Posterior vena cava (tissue), 2 donors: ENCODE measurements around the gene FAM135A. TPM values are rescaled to one million over a fixed set of nuclear protein-coding genes. Genes with fewer than 3 reads are reported as not detected.

ENCODE experiments used
- DNase-seq: peaks from one replicate; pipeline ENCODE4 v3.0.0-alpha.2; 2020; ENCODE audit warnings: low spot score
- intact Hi-C, 2 donors: fragments of 100-400 bp; cut with DNase I; formaldehyde crosslinking; loops; one replicate each; pipeline versions ENCODE4 v1.14.1 to v1.14.2; 2022 to 2023
- long read RNA-seq, 2 donors: library from polyadenylated mRNA; unstranded; transcript quantifications; one replicate each; pipeline ENCODE4 v2.0.0, GENCODE V29; 2020 to 2021
- total RNA-seq, 2 donors: library from RNA; stranded (reverse); fragmentation: NEBNext Ultra II Directional; extraction: Animal tissue kit (Norgen Biotek cat#: 25700); gene quantifications; one replicate each; pipeline ENCODE4 v1.2.1, GENCODE V29; 2021
- donor health status: DM: yes; HTN: yes; CAD: no.
- donor health status: DM: yes; HTN: yes; CAD: no.

FAM135A gene
- 10 to 100 TPM; 14.9 to 19.2 TPM for total RNA-seq
- long read RNA-seq, donor 1, partial matches to known transcripts: 0 of 3 reads
- long read RNA-seq, donor 1, other reads (novel, unspliced or antisense): 3 of 3 reads
- long read RNA-seq, donor 2, partial matches to known transcripts: 3 of 9 reads
- long read RNA-seq, donor 2, other reads (novel, unspliced or antisense): 6 of 9 reads

- intact Hi-C loops: no loop called here
- DNase-seq: peak; percentile 98
These were observed at the start of gene FAM135A for GRCh38 chr6:70413114-70413991. Gene FAM135A (plus strand): TSS chr6:70413508. CDS start chr6:70428343, 14,835 bp downstream.

GRCh38 chr6:70363741-70364493 lies 49.4 kb upstream of the FAM135A start:
- intact Hi-C loops: no loop called here
- no peak for DNase-seq

- DNase-seq: peak; percentile 86
- intact Hi-C loops: no loop called here
These were observed 43.9 kb upstream of the FAM135A start for GRCh38 chr6:70369332-70369950.

GRCh38 chr6:70370496-70370895 lies 42.8 kb upstream of the FAM135A start:
- no peak for DNase-seq
- intact Hi-C loops: no loop called here

- intact Hi-C loops: no loop called here
- no peak for DNase-seq
These were observed 41.7 kb upstream of the FAM135A start for GRCh38 chr6:70371454-70372105.

- intact Hi-C loops: no loop called here
- DNase-seq: no peak
These were observed 38.1 kb upstream of the FAM135A start for GRCh38 chr6:70375166-70375565.

GRCh38 chr6:70375882-70376281 lies 37.4 kb upstream of the FAM135A start:
- DNase-seq: no peak
- intact Hi-C loops: no loop called here

GRCh38 chr6:70376628-70377027 lies 36.7 kb upstream of the FAM135A start:
- intact Hi-C loops: no loop called here
- DNase-seq: no peak

- intact Hi-C loops: no loop called here
- DNase-seq: no peak
These were observed 35.9 kb upstream of the FAM135A start for GRCh38 chr6:70377372-70377771.

- no peak for DNase-seq
- intact Hi-C loops: no loop called here
These were observed 33.8 kb upstream of the FAM135A start for GRCh38 chr6:70379473-70380013.

- no peak for DNase-seq
- intact Hi-C loops: no loop called here
These were observed 33.1 kb upstream of the FAM135A start for GRCh38 chr6:70380252-70380651.

- intact Hi-C loops: no loop called here
- DNase-seq: no peak
These were observed 32.4 kb upstream of the FAM135A start for GRCh38 chr6:70380771-70381416.

- DNase-seq: no peak
- intact Hi-C loops: no loop called here
These were observed 31.9 kb upstream of the FAM135A start for GRCh38 chr6:70381417-70381782.

GRCh38 chr6:70385901-70386300 lies 27.4 kb upstream of the FAM135A start:
- no peak for DNase-seq
- intact Hi-C loops: no loop called here

GRCh38 chr6:70388814-70389213 lies 24.5 kb upstream of the FAM135A start:
- no peak for DNase-seq
- intact Hi-C loops: no loop called here

- no peak for DNase-seq
- intact Hi-C loops: no loop called here
These were observed 24.0 kb upstream of the FAM135A start for GRCh38 chr6:70389261-70389660.

- intact Hi-C loops: no loop called here
These were observed 23.2 kb upstream of the FAM135A start for GRCh38 chr6:70390067-70390466.

GRCh38 chr6:70391492-70391891 lies 21.8 kb upstream of the FAM135A start:
- intact Hi-C loops: no loop called here
- DNase-seq: no peak

More at GRCh38 chr6:70390067-70390466, 23.2 kb upstream of the FAM135A start:
- DNase-seq: no peak
